Stomach (tissue), 9 donors: Measurements from ENCODE around the gene WWOX. TPM values are rescaled to one million over a fixed set of nuclear protein-coding genes. Genes with fewer than 3 reads are reported as not detected.
A peak's percentile ranks its signal among the peaks of the same experiment; 100 is the strongest.

ENCODE experiments used
- DNase-seq, 2 donors: peaks; one replicate each; pipeline versions ENCODE4 v3.0.0 to v3.0.0-alpha.2; 2013 to 2019
- H3K27ac ChIP-seq, 5 donors: fragments of 200-600 bp in 4 of 5; sonication (generic) in 4 of 5; one replicate each; pipeline ENCODE4 v1.5.1; 2013 to 2019; ENCODE audit warnings: mild to moderate bottlenecking in 1 of 5, moderate library complexity in 1 of 5
- H3K27me3 ChIP-seq, 3 donors: fragments of 200-600 bp; sonication (generic); one replicate each; pipeline ENCODE4 v1.5.1; 2017 to 2019; ENCODE audit warnings: mixed run types in 1 of 3
- H3K36me3 ChIP-seq, 4 donors: fragments of 200-600 bp; sonication (generic); 1 replicate in 3 of 4; 2 replicates in 1 of 4; pipeline ENCODE4 v1.5.1; 2016 to 2019
- H3K4me1 ChIP-seq, 4 donors: fragments of 200-600 bp; sonication (generic); one replicate each; pipeline ENCODE4 v1.5.1; 2016 to 2019
- H3K4me3 ChIP-seq, 4 donors: fragments of 200-600 bp; sonication (generic) in 3 of 4; one replicate each; pipeline ENCODE4 v1.5.1; 2016 to 2019; ENCODE audit warnings: mild to moderate bottlenecking in 1 of 4
- H3K9me3 ChIP-seq, 4 donors: fragments of 200-600 bp; sonication (generic); one replicate each; pipeline ENCODE4 v1.5.1; 2016 to 2019
- CTCF ChIP-seq, 7 experiments: fragments of 450-650 bp in 4 of 7; fragments of 200-600 bp in 3 of 7; sonication (generic) in 3 of 7; IDR thresholded peaks; one replicate each; pipeline ENCODE4 v1.5.1; 2016 to 2019; ENCODE audit warnings: antibody characterized with exemption in 7 of 7, control low read depth in 2 of 7, mild to moderate bottlenecking in 1 of 7
- EP300 ChIP-seq: sonication (generic); formaldehyde crosslinking; IDR thresholded peaks from one replicate; pipeline ENCODE4 v1.6.1; 2017; ENCODE audit warnings: antibody characterized with exemption
- POLR2A ChIP-seq, 4 donors: fragments of 450-650 bp; IDR thresholded peaks; one replicate each; pipeline ENCODE4 v1.6.1; 2016; ENCODE audit warnings: antibody characterized with exemption in 4 of 4, control low read depth in 2 of 4, mild to moderate bottlenecking in 1 of 4, moderate library complexity in 1 of 4
- POLR2AphosphoS5 ChIP-seq, 3 donors: sonication (generic); formaldehyde crosslinking; IDR thresholded peaks; one replicate each; pipeline ENCODE4 v1.6.1; 2016; ENCODE audit warnings: antibody characterized with exemption in 3 of 3
- WGBS, 5 donors: extraction: QIAGEN DNeasy Blood & Tissue Kit in 3 of 5; methylation state at CpG; one replicate each; pipeline versions ENCODE4 v1.1.5 to v1.1.7; 2013 to 2018; 5-methylcytosine and 5-hydroxymethylcytosine counted together
- intact Hi-C: fragments of 100-400 bp; cut with DNase I; formaldehyde crosslinking; loops from one replicate; pipeline ENCODE4 v1.15.1; 2023; ENCODE audit warnings: low total_unique reads
- polyA plus RNA-seq, 3 donors: library from polyadenylated mRNA; stranded (reverse); fragments of 200-250 nt; gene quantifications; one replicate each; pipeline ENCODE4 v1.2.3, GENCODE V29; 2013
- total RNA-seq, 5 donors: library from RNA; depleted of rRNA; stranded (reverse); fragments of >200 nt; gene quantifications; one replicate each; pipeline versions ENCODE4 v1.1.0 to v1.2.3, GENCODE V29; 2014 to 2016
- donor health status: healthy with polysubstance abuse.
- donor health status: Bipolar disorder and iron deficiency.
- donor health status: healthy.

The WWOX gene
- total and polyA plus RNA-seq, 8 donors, result 7.7 to 129 (median 48.7) TPM

- DNase-seq, result peak in 1 of 2 donors; percentile 25
- Histone ChIP-seq H3K4me1 (peaks cover 0 to 13% (median 10%) of the 10 kb centered on the region in 4 donors), H3K9me3 (no peaks in the 10 kb centered on the region), H3K27ac (peak overlapping the region in 2 of 5 donors; percentile 46 to 56), H3K27me3 (peaks cover 0 to 14% (median 0%) of the 10 kb centered on the region in 3 donors), H3K36me3 (no peaks in the 10 kb centered on the region), H3K4me3 (no peak overlapping the region)
- TF ChIP-seq CTCF (IDR thresholded peaks at IDR 0.05) (no peak), POLR2A (IDR thresholded peaks at IDR 0.05) (no peak), EP300 (no peak)
- intact Hi-C loops, result no loop called here
- WGBS, 5 donors, result 9 to 23% (median 16%) methylated on average over 5 of the region's 5 CpGs
Measured at GRCh38 chr16:78060295-78060694, 39.2 kb upstream of the WWOX start.

- no peaks in the 10 kb centered on the region for H3K9me3 ChIP-seq
- peak overlapping the region in 2 of 5 donors; percentile 46 to 56 for H3K27ac ChIP-seq
- no peaks in the 10 kb centered on the region for H3K36me3 ChIP-seq
- intact Hi-C loops, result no loop called here
- no peak overlapping the region for H3K4me3 ChIP-seq
- peaks cover 0 to 13% (median 10%) of the 10 kb centered on the region in 4 donors for H3K4me1 ChIP-seq
- DNase-seq, result peak in 1 of 2 donors; percentile 64
- H3K27me3 ChIP-seq, result peaks cover 0 to 11% (median 0%) of the 10 kb centered on the region in 3 donors
- WGBS, 5 donors, result 27 to 54% (median 39%) methylated on average over 5 of the region's 5 CpGs
- TF ChIP-seq POLR2AphosphoS5 (IDR thresholded peaks at IDR 0.05), result peak in 1 of 3 donors; percentile 9
- no peak for TF ChIP-seq EP300
Measured at GRCh38 chr16:78060809-78061208, 38.6 kb upstream of the WWOX start.

- DNase-seq, result no peak
- WGBS, 5 donors, result 42 to 62% (median 59%) methylated on average over 4 of the region's 4 CpGs
- TF ChIP-seq POLR2A (IDR thresholded peaks at IDR 0.05) (no peak), EP300 (no peak), POLR2AphosphoS5 (IDR thresholded peaks at IDR 0.05) (no peak), CTCF (IDR thresholded peaks at IDR 0.05) (no peak)
- intact Hi-C loops, result no loop called here
- no peak overlapping the region for H3K4me3 ChIP-seq
- no peaks in the 10 kb centered on the region for H3K9me3 ChIP-seq
- peaks cover 0 to 7% (median 5%) of the 10 kb centered on the region in 4 donors for H3K4me1 ChIP-seq
- no peak overlapping the region for H3K27ac ChIP-seq
- H3K36me3 ChIP-seq, result no peaks in the 10 kb centered on the region
- no peaks in the 10 kb centered on the region for H3K27me3 ChIP-seq
Measured at GRCh38 chr16:78065319-78065718, 34.1 kb upstream of the WWOX start.

- no peak for DNase-seq
- intact Hi-C loops, result no loop called here
- Histone ChIP-seq H3K27ac (no peak overlapping the region), H3K9me3 (no peaks in the 10 kb centered on the region), H3K4me1 (no peaks in the 10 kb centered on the region), H3K4me3 (no peak overlapping the region), H3K36me3 (no peaks in the 10 kb centered on the region), H3K27me3 (peaks cover 0 to 6% (median 0%) of the 10 kb centered on the region in 3 donors)
- TF ChIP-seq CTCF (IDR thresholded peaks at IDR 0.05) (no peak), POLR2AphosphoS5 (IDR thresholded peaks at IDR 0.05) (no peak), POLR2A (IDR thresholded peaks at IDR 0.05) (no peak), EP300 (no peak)
- WGBS, 5 donors, result 86 to 92% (median 91%) methylated on average over 5 of the region's 5 CpGs
Measured at GRCh38 chr16:78069913-78070312, 29.5 kb upstream of the WWOX start.

- TF ChIP-seq POLR2AphosphoS5 (IDR thresholded peaks at IDR 0.05) (no peak), EP300 (no peak)
Measured at GRCh38 chr16:78072275-78072674, 27.2 kb upstream of the WWOX start.

More at GRCh38 chr16:78072275-78072674, 27.2 kb upstream of the WWOX start:
- Histone ChIP-seq H3K4me1 (no peaks in the 10 kb centered on the region), H3K27ac (no peak overlapping the region), H3K4me3 (no peak overlapping the region), H3K9me3 (no peaks in the 10 kb centered on the region), H3K27me3 (peaks cover 0 to 6% (median 0%) of the 10 kb centered on the region in 3 donors), H3K36me3 (no peaks in the 10 kb centered on the region)
- peak in 1 of 2 donors; percentile 59 for DNase-seq
- intact Hi-C loops, result no loop called here
- 9 to 20% (median 11%) methylated on average over 5 of the region's 5 CpGs for WGBS, 5 donors
